Uterus (tissue), 4 donors: ENCODE measurements around the gene CNTN6. TPM values are rescaled to one million over a fixed set of nuclear protein-coding genes. Genes with fewer than 3 reads are reported as not detected.

Source experiments
- DNase-seq, 2 donors: peaks; one replicate each; pipeline ENCODE4 v3.0.0-alpha.2; 2019 to 2020
- H3K27ac ChIP-seq, 2 donors: fragments of 200-600 bp; sonication (generic); 1 replicate in 1 of 2; 2 replicates in 1 of 2; pipeline ENCODE4 v1.5.1; 2016 to 2018
- H3K27me3 ChIP-seq, 2 donors: fragments of 200-600 bp; sonication (generic); one replicate each; pipeline ENCODE4 v1.5.1; 2018 to 2019; ENCODE audit warnings: control low read depth in 1 of 2
- H3K36me3 ChIP-seq, 2 donors: fragments of 200-600 bp; sonication (generic); one replicate each; pipeline ENCODE4 v1.5.1; 2019; ENCODE audit warnings: control low read depth in 1 of 2
- H3K4me1 ChIP-seq, 2 donors: fragments of 200-600 bp; sonication (generic); one replicate each; pipeline ENCODE4 v1.5.1; 2018 to 2019; ENCODE audit warnings: control low read depth in 1 of 2
- H3K4me3 ChIP-seq, 2 donors: fragments of 200-600 bp; sonication (generic); 1 replicate in 1 of 2; 2 replicates in 1 of 2; pipeline ENCODE4 v1.5.1; 2018 to 2019; ENCODE audit warnings: mild to moderate bottlenecking in 1 of 2
- H3K9me3 ChIP-seq, 2 donors: fragments of 200-600 bp; sonication (generic); one replicate each; pipeline ENCODE4 v1.5.1; 2019; ENCODE audit warnings: control low read depth in 1 of 2
- CTCF ChIP-seq, 4 experiments: fragments of 200-600 bp in 2 of 4; fragments of 450-650 bp in 2 of 4; sonication (generic) in 2 of 4; IDR thresholded peaks; one replicate each; pipeline ENCODE4 v1.5.1; 2016 to 2019; ENCODE audit warnings: antibody characterized with exemption in 4 of 4, mild to moderate bottlenecking in 2 of 4, moderate library complexity in 1 of 4
- POLR2A ChIP-seq, 2 donors: fragments of 450-650 bp; IDR thresholded peaks; one replicate each; pipeline ENCODE4 v1.6.1; 2016; ENCODE audit warnings: antibody characterized with exemption in 2 of 2, mild to moderate bottlenecking in 1 of 2, moderate library complexity in 1 of 2
- intact Hi-C: fragments of 100-400 bp; cut with DNase I; formaldehyde crosslinking; loops from one replicate; pipeline ENCODE4 v1.15.1; 2023; ENCODE audit warnings: low total_unique reads
- total RNA-seq, 4 donors: library from RNA; depleted of rRNA in 3 of 4; stranded (reverse); fragments of >200 nt in 3 of 4; gene quantifications; one replicate each; pipeline versions ENCODE4 v1.1.0 to v1.2.4, GENCODE V29; 2014 to 2023
- donor health status: DM: yes; HTN: yes; CAD: no.

Gene CNTN6
- total RNA-seq, 4 donors from 2014 or later: 0.21 to 2.7 TPM; not detected in 2

- DNase-seq: no peak
- Histone ChIP-seq H3K27me3 (no peaks in the 10 kb centered on the region), H3K4me1 (no peaks in the 10 kb centered on the region), H3K27ac (no peak overlapping the region), H3K9me3 (no peaks in the 10 kb centered on the region), H3K36me3 (no peaks in the 10 kb centered on the region), H3K4me3 (no peak overlapping the region)
- no peak for TF ChIP-seq CTCF (IDR thresholded peaks at IDR 0.05)
- no peak for TF ChIP-seq POLR2A (IDR thresholded peaks at IDR 0.05)
- intact Hi-C loops: no loop called here
These were observed 346.6 kb downstream of the CNTN6 start for GRCh38 chr3:1439395-1439794.

DNA sequence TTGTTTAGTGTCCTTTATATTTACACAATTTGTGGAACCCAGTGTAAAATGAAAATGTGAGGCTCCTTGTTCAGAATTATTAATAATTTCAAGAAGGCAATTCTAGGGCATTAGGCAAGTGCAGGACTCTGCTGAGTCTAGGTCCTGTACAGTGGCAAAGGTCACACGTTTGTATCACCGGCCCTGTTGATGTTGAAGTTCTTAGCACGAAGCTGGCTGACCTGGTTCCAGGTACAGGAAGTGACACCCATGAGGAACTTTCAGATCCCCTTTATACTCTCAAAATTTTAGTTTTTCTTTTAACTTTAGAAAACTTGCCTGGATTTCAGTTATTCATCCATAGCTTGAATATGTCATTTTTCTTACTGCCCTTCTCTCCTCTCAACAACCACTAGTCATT, 349.4 kb downstream of the CNTN6 start:
- Histone ChIP-seq H3K27me3 (no peaks in the 10 kb centered on the region), H3K36me3 (no peaks in the 10 kb centered on the region), H3K9me3 (no peaks in the 10 kb centered on the region), H3K27ac (no peak overlapping the region), H3K4me1 (no peaks in the 10 kb centered on the region), H3K4me3 (no peak overlapping the region)
- intact Hi-C loops: no loop called here
- no peak for TF ChIP-seq CTCF (IDR thresholded peaks at IDR 0.05)
- no peak for TF ChIP-seq POLR2A (IDR thresholded peaks at IDR 0.05)
- no peak for DNase-seq

DNA sequence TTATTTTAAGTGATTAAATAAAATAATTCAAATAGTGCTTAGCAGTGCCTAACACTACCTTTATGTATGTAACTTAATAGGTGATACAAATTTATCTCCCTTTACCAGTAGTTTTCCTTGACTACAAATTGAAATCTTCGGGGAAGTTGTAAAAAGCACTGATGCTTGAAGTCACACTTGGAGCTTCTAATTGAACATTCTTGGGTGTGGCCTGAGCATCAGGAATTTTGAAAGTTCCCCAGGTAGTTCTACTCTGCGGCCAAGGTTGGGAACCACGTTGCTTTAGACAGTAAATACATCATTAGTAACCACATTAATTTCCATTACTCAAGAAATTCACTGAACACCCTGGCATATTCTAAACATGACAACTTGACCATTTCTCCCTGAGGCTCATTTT, 351.4 kb downstream of the CNTN6 start:
- Histone ChIP-seq H3K4me3 (no peak overlapping the region), H3K9me3 (no peaks in the 10 kb centered on the region), H3K36me3 (no peaks in the 10 kb centered on the region), H3K27ac (no peak overlapping the region), H3K27me3 (no peaks in the 10 kb centered on the region), H3K4me1 (no peaks in the 10 kb centered on the region)
- no peak for TF ChIP-seq POLR2A (IDR thresholded peaks at IDR 0.05)
- no peak for TF ChIP-seq CTCF (IDR thresholded peaks at IDR 0.05)
- no peak for DNase-seq
- intact Hi-C loops: no loop called here

DNA sequence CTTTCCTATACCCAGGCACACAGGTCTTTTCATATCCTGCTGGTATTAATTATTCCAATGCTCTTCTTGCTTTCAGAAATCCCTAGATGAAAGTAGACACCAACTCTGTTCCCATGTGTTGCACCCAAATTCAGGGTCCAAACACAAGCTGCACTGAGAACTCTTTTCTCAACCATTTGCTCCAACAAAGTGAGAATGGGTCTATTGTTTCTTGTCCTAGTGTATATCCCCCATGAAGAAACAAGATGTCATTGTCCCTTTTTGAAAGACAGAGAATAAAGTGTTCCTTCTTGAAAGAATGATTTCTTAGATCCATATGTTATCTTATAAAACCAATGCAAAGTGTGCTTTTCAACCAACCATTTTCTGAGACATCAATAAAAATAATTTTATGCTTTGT, 353.7 kb downstream of the CNTN6 start:
- Histone ChIP-seq H3K9me3 (no peaks in the 10 kb centered on the region), H3K4me1 (no peaks in the 10 kb centered on the region), H3K36me3 (no peaks in the 10 kb centered on the region), H3K27ac (no peak overlapping the region), H3K4me3 (no peak overlapping the region), H3K27me3 (no peaks in the 10 kb centered on the region)
- intact Hi-C loops: no loop called here
- TF ChIP-seq POLR2A (IDR thresholded peaks at IDR 0.05) (no peak), CTCF (IDR thresholded peaks at IDR 0.05) (no peak)
- no peak for DNase-seq

DNA sequence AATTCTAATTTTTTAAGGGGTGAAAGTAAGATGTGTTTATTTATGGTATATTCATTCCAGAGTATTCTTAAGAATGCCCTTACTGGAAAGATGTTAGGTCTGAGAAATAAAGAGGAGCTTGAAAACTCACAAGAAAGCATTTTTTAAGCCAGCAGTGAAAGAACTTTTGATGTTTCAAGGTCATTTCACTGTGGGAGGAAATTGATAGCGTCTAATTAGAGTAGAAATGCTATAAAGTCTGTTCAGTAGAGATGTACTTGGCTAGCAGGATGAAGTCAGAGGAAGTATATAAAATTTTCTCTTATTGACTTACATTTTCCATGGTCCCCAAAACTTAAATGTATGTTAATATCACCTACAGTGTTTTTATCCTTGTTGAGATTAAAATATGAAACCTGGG, 354.6 kb downstream of the CNTN6 start:
- no peaks in the 10 kb centered on the region for H3K9me3 ChIP-seq
- intact Hi-C loops: no loop called here
- no peak for TF ChIP-seq POLR2A (IDR thresholded peaks at IDR 0.05)
- no peak for TF ChIP-seq CTCF (IDR thresholded peaks at IDR 0.05)
- H3K27ac ChIP-seq: no peak overlapping the region
- no peaks in the 10 kb centered on the region for H3K36me3 ChIP-seq
- H3K4me1 ChIP-seq: no peaks in the 10 kb centered on the region
- DNase-seq: no peak
- H3K4me3 ChIP-seq: no peak overlapping the region
- no peaks in the 10 kb centered on the region for H3K27me3 ChIP-seq
